Common myeloid progenitor, CD34-positive (primary cell): ENCODE data around the gene HCLS1.

ENCODE experiments used
- CTCF ChIA-PET: fragments of 350-600 bp; sonication (Branson Sonifier 250); formaldehyde crosslinking; loops from one replicate; lab custom pipeline; 2021; ENCODE audit warnings: antibody characterized with exemption; lab: Charles Lee
- POLR2A ChIA-PET: fragments of 350-600 bp; sonication (Branson Sonifier 250); formaldehyde crosslinking; loops from one replicate; lab custom pipeline; 2021; ENCODE audit warnings: antibody characterized with exemption; lab: Charles Lee
- DNase-seq, 3 donors: peaks; one replicate each; pipeline versions ENCODE4 v3.0.0 to v3.0.0-alpha.2; 2013
- H3K27ac ChIP-seq, 2 experiments: 1 replicate in 1 of 2; 2 replicates in 1 of 2; pipeline ENCODE4 v1.7.0; 2013; ENCODE audit warnings: inconsistent platforms in 2 of 2, low read length in 2 of 2, mild to moderate bottlenecking in 2 of 2, low read depth in 1 of 2, moderate library complexity in 1 of 2; ENCODE audit not compliant: severe bottlenecking in 2 of 2, insufficient read depth in 1 of 2, poor library complexity in 1 of 2
- H3K27me3 ChIP-seq, 5 experiments: replicated peaks in 2 of 5; 1 replicate in 3 of 5; 2 replicates in 2 of 5; pipeline versions ENCODE4 v1.6.1 to v1.7.0; 2013; ENCODE audit warnings: low read length in 4 of 5, mild to moderate bottlenecking in 2 of 5, moderate library complexity in 2 of 5, inconsistent platforms in 1 of 5; ENCODE audit not compliant: insufficient read depth in 5 of 5, control insufficient read depth in 4 of 5
- H3K36me3 ChIP-seq, 4 experiments: 1 replicate in 2 of 4; 2 replicates in 2 of 4; pipeline versions ENCODE4 v1.6.1 to v1.7.0; 2013; ENCODE audit warnings: low read length in 3 of 4, control low read depth in 1 of 4, mild to moderate bottlenecking in 1 of 4; ENCODE audit not compliant: control insufficient read depth in 4 of 4, insufficient read depth in 4 of 4
- H3K4me1 ChIP-seq, 4 experiments: 1 replicate in 3 of 4; 2 replicates in 1 of 4; pipeline versions ENCODE4 v1.6.1 to v1.7.1; 2013; ENCODE audit warnings: low read length in 3 of 4, mild to moderate bottlenecking in 3 of 4, control low read depth in 1 of 4, inconsistent platforms in 1 of 4, moderate library complexity in 1 of 4; ENCODE audit not compliant: control insufficient read depth in 4 of 4, insufficient read depth in 4 of 4; ENCODE audit errors: control extremely low read depth in 1 of 4
- H3K4me3 ChIP-seq, 7 experiments: 1 replicate in 4 of 7; 2 replicates in 3 of 7; pipeline versions ENCODE4 v1.5.1 to v1.7.0; 2013; ENCODE audit warnings: mild to moderate bottlenecking in 7 of 7, low read length in 6 of 7, moderate library complexity in 6 of 7, inconsistent platforms in 2 of 7, low read depth in 2 of 7, control low read depth in 1 of 7; ENCODE audit not compliant: insufficient read depth in 4 of 7, control insufficient read depth in 1 of 7; ENCODE audit errors: extremely low read depth in 1 of 7
- H3K9me3 ChIP-seq, 5 experiments: 1 replicate in 4 of 5; 2 replicates in 1 of 5; pipeline versions ENCODE4 v1.6.1 to v1.7.1; 2013; ENCODE audit warnings: low read length in 4 of 5, mild to moderate bottlenecking in 2 of 5, inconsistent platforms in 1 of 5, low read depth in 1 of 5, moderate library complexity in 1 of 5; ENCODE audit not compliant: control insufficient read depth in 4 of 5, insufficient read depth in 2 of 5; ENCODE audit errors: control extremely low read depth in 1 of 5
- WGBS: methylation state at CpG from one replicate; pipeline ENCODE4 v1.1.5; 2013; ENCODE audit not compliant: insufficient coverage; 5-methylcytosine and 5-hydroxymethylcytosine counted together

Gene HCLS1

DNA sequence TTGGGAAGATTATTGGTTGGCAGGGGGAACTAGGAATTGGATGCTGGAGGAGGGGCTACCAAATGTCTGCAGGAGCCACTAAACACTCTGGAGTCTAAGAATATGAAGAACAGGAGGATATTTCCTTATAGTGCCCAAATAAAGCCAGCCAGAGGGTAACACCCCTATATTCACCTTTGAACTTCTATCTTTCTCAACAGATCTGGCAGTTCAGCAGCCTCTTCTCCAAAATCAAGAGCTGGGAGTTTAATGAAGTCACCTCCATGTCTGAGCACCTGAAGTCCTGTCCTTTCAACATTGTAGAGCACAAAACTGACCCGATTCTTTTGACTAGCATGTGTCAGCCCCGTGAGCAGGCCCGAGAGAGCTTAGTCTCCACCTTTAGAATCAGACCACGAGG is 34.2 kb downstream of the HCLS1 start:
- CTCF ChIA-PET, result no interaction called here

GRCh38 chr3:121624147-121624899 is 36.4 kb downstream of the HCLS1 start:
- H3K4me1 ChIP-seq, result no peaks in the 10 kb centered on the region
- 88% methylated on average over 11 of the region's 14 CpGs for WGBS
- H3K36me3 ChIP-seq, result peaks cover 0 to 2% (median 0%) of the 10 kb centered on the region in 4 experiments
- DNase-seq, result no peak
- ChIA-PET POLR2A (no interaction called here), CTCF (no interaction called here)
- H3K4me3 ChIP-seq, result no peak overlapping the region
- no peak overlapping the region for H3K27ac ChIP-seq
- H3K27me3 ChIP-seq, result peaks cover 0 to 3% (median 2%) of the 10 kb centered on the region in 5 experiments
- no peaks in the 10 kb centered on the region for H3K9me3 ChIP-seq

More for the DNA sequence above, 34.2 kb downstream of the HCLS1 start:
- no peaks in the 10 kb centered on the region for H3K4me1 ChIP-seq
- DNase-seq, result no peak
- H3K27ac ChIP-seq, result no peak overlapping the region
- POLR2A ChIA-PET, result no interaction called here
- peaks cover 0 to 16% (median 8%) of the 10 kb centered on the region in 4 experiments for H3K36me3 ChIP-seq
- no peaks in the 10 kb centered on the region for H3K27me3 ChIP-seq
- H3K4me3 ChIP-seq, result no peak overlapping the region
- WGBS, result 100% methylated on average over 3 of the region's 4 CpGs
- no peaks in the 10 kb centered on the region for H3K9me3 ChIP-seq

GRCh38 chr3:121621491-121621890 is 39.2 kb downstream of the HCLS1 start:
- H3K9me3 ChIP-seq, result no peaks in the 10 kb centered on the region
- H3K27me3 ChIP-seq, result peaks cover 0 to 3% (median 2%) of the 10 kb centered on the region in 5 experiments
- no peaks in the 10 kb centered on the region for H3K36me3 ChIP-seq
- DNase-seq, result no peak
- ChIA-PET CTCF (no interaction called here), POLR2A (no interaction called here)
- no peak overlapping the region for H3K4me3 ChIP-seq
- no peak overlapping the region for H3K27ac ChIP-seq
- WGBS, result 97% methylated on average over 6 of the region's 6 CpGs
- H3K4me1 ChIP-seq, result no peaks in the 10 kb centered on the region

- ChIA-PET CTCF (no interaction called here), POLR2A (no interaction called here)
- Histone ChIP-seq H3K27ac (no peak overlapping the region), H3K9me3 (no peaks in the 10 kb centered on the region), H3K36me3 (no peaks in the 10 kb centered on the region), H3K27me3 (peaks cover 0 to 3% (median 2%) of the 10 kb centered on the region in 5 experiments), H3K4me1 (no peaks in the 10 kb centered on the region), H3K4me3 (no peak overlapping the region)
- DNase-seq, result no peak
- 100% methylated on average over 1 of the region's 2 CpGs for WGBS
Measured at GRCh38 chr3:121619691-121620090, 41.0 kb downstream of the HCLS1 start.

- Histone ChIP-seq H3K27me3 (no peaks in the 10 kb centered on the region), H3K27ac (no peak overlapping the region), H3K9me3 (no peaks in the 10 kb centered on the region), H3K36me3 (no peaks in the 10 kb centered on the region), H3K4me3 (no peak overlapping the region), H3K4me1 (no peaks in the 10 kb centered on the region)
- no peak for DNase-seq
- 92% methylated on average over 3 of the region's 4 CpGs for WGBS
- ChIA-PET POLR2A (no interaction called here), CTCF (interaction anchor here (1.4 kb wide), 1 partner anchor 37 kb away, joined by 3 read pairs; no protein-coding TSS in a partner anchor)
Measured at GRCh38 chr3:121606106-121606505, 54.6 kb downstream of the HCLS1 start.

- ChIA-PET CTCF (no interaction called here), POLR2A (no interaction called here)
- Histone ChIP-seq H3K27ac (no peak overlapping the region), H3K36me3 (no peaks in the 10 kb centered on the region), H3K27me3 (no peaks in the 10 kb centered on the region), H3K4me3 (no peak overlapping the region), H3K9me3 (no peaks in the 10 kb centered on the region), H3K4me1 (no peaks in the 10 kb centered on the region)
- DNase-seq, result no peak
- 94% methylated on average over 2 of the region's 2 CpGs for whole genome bisulfite sequencing
Measured at GRCh38 chr3:121604759-121605158, 55.9 kb downstream of the HCLS1 start.

- POLR2A ChIA-PET, result interaction anchor here (0.5 kb wide), 1 partner anchor 739 kb away, joined by 3 read pairs; no protein-coding TSS in a partner anchor
- CTCF ChIA-PET, result interaction anchor here (0.5 to 0.6 kb wide), 2 partner anchors 11 to 35 kb away, joined by 3 to 4 read pairs; no protein-coding TSS in a partner anchor
- no peak overlapping the region for H3K27ac ChIP-seq
- no peak for DNase-seq
- H3K4me3 ChIP-seq, result no peak overlapping the region
- H3K9me3 ChIP-seq, result no peaks in the 10 kb centered on the region
- whole genome bisulfite sequencing, result 60% methylated on average over 3 of the region's 4 CpGs
- no peaks in the 10 kb centered on the region for H3K36me3 ChIP-seq
- H3K27me3 ChIP-seq, result no peaks in the 10 kb centered on the region
- H3K4me1 ChIP-seq, result no peaks in the 10 kb centered on the region
Measured at GRCh38 chr3:121601212-121601812, 59.4 kb downstream of the HCLS1 start.
